SU-DHL-6 (cell line): ENCODE results near the gene NINJ2.
A peak's percentile ranks its signal among the peaks of the same experiment; 100 is the strongest.

Source experiments
- H2AFZ ChIP-seq: fragments of 200-600 bp; sonication (generic); 2 replicates; pipeline ENCODE4 v1.6.1; 2014; ENCODE audit warnings: low read depth, mild to moderate bottlenecking, moderate library complexity, mixed read lengths, antibody characterized with exemption, low read length; ENCODE audit not compliant: severe bottlenecking
- H3F3A ChIP-seq: fragments of 200-600 bp; shearing (Covaris generic); 2 replicates; pipeline ENCODE4 v1.6.0; 2016; ENCODE audit warnings: antibody characterized with exemption, mild to moderate bottlenecking; ENCODE audit not compliant: insufficient read depth
- H3K27ac ChIP-seq: fragments of 200-600 bp; sonication (generic); 2 replicates; pipeline ENCODE4 v1.5.1; 2016; ENCODE audit warnings: low read depth, mild to moderate bottlenecking, low read length, moderate library complexity, mixed read lengths
- H3K27me3 ChIP-seq: fragments of 200-600 bp; sonication (generic), shearing (Covaris generic); 2 replicates; pipeline ENCODE4 v1.6.0; 2014; ENCODE audit warnings: mild to moderate bottlenecking, low read length
- H3K36me3 ChIP-seq: fragments of 200-600 bp; sonication (generic); 2 replicates; pipeline ENCODE4 v1.6.1; 2014; ENCODE audit warnings: mild to moderate bottlenecking, low read length, mixed read lengths
- H3K4me2 ChIP-seq: fragments of 300-600, 200-600 bp; shearing (Covaris generic), sonication (generic); 2 replicates; pipeline ENCODE4 v1.6.0; 2014; ENCODE audit warnings: low read length, low read depth, mild to moderate bottlenecking; ENCODE audit not compliant: poor library complexity, severe bottlenecking
- H3K4me3 ChIP-seq: fragments of 200-600 bp; sonication (generic); 2 replicates; pipeline ENCODE4 v1.5.1; 2014; ENCODE audit warnings: antibody characterized with exemption, low read length, mild to moderate bottlenecking, mixed read lengths; ENCODE audit not compliant: insufficient read depth, poor library complexity, severe bottlenecking
- H3K79me2 ChIP-seq: fragments of 200-600 bp; sonication (generic); 2 replicates; pipeline ENCODE4 v1.6.1; 2014; ENCODE audit warnings: mild to moderate bottlenecking, low read length, moderate library complexity; ENCODE audit not compliant: insufficient read depth
- H3K9ac ChIP-seq: fragments of 200-600 bp; sonication (generic); 2 replicates; pipeline ENCODE4 v1.7.0; 2014; ENCODE audit warnings: mild to moderate bottlenecking, low read length
- H3K9me2 ChIP-seq: fragments of 200-600 bp; sonication (generic); replicated peaks from 2 replicates; pipeline ENCODE4 v1.6.1; 2014; ENCODE audit warnings: low read length; ENCODE audit not compliant: insufficient read depth
- H3K9me3 ChIP-seq: fragments of 200-600 bp; sonication (generic); 2 replicates; pipeline ENCODE4 v1.6.1; 2014; ENCODE audit warnings: low read length, mixed read lengths; ENCODE audit not compliant: insufficient read depth
- H4K20me1 ChIP-seq: fragments of 200-600 bp; sonication (generic); 2 replicates; pipeline ENCODE4 v1.6.1; 2014; ENCODE audit warnings: low read depth, mild to moderate bottlenecking, antibody characterized with exemption, low read length, moderate library complexity, mixed read lengths
- EZH2phosphoT487 ChIP-seq: fragments of 200-600 bp; sonication (generic), shearing (Covaris generic); conservative IDR thresholded peaks from 2 replicates; pipeline ENCODE4 v1.6.1; 2018; ENCODE audit warnings: mild to moderate bottlenecking, antibody characterized with exemption, low read length, moderate library complexity, mixed read lengths
- TF ChIP-seq, protein P1 (sequence below): fragments of 200-600 bp; sonication (generic); IDR thresholded peaks from one replicate; pipeline ENCODE4 v1.5.1; 2017; ENCODE audit warnings: antibody characterized with exemption, mild to moderate bottlenecking, low read length, moderate library complexity; ENCODE audit not compliant: insufficient read depth, poor library complexity, severe bottlenecking

The NINJ2 gene

DNA sequence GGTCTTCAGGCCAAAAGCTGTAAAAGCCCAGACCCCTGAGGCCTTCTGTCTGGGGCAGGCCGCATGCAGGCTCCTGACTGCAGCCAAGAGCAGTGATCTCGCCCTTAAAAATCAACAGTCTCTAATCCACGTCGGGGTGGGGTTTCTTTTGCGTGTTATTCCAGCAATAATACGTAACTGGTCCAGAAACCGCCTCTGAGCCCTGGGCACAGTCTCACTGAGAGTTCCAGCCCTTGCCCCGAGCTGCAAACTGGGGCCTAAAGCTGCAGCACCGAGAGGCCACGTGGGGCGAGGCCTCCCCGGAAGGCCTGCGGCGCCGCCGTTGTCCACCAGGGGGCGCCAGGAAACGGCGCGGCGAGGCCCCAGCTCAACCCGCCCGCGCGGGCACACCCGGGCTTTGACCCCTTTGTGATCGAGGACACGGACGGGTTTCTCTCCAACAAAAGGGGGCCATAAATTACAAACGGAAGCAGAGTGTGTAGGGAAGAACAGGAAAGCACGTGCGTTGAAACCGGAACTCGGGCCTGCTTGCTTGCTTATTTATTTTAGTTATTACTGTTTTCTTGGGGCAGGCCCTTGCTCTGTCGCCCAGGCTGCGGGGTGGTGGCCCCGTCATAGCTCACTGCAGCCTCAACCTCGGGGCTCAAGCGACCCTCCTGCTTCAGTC is 87.2 kb downstream of the NINJ2 start:
- no peaks in the 10 kb centered on the region for H3K9me2 ChIP-seq
- no peak overlapping the region for H3K4me3 ChIP-seq
- peak overlapping the region; percentile 33 for H3K4me2 ChIP-seq
- H2AFZ ChIP-seq, result peak overlapping the region; percentile 97
- H3K27ac ChIP-seq, result no peak overlapping the region
- H3F3A ChIP-seq, result no peaks in the 10 kb centered on the region
- no peaks in the 10 kb centered on the region for H4K20me1 ChIP-seq
- TF ChIP-seq, protein P1, sequence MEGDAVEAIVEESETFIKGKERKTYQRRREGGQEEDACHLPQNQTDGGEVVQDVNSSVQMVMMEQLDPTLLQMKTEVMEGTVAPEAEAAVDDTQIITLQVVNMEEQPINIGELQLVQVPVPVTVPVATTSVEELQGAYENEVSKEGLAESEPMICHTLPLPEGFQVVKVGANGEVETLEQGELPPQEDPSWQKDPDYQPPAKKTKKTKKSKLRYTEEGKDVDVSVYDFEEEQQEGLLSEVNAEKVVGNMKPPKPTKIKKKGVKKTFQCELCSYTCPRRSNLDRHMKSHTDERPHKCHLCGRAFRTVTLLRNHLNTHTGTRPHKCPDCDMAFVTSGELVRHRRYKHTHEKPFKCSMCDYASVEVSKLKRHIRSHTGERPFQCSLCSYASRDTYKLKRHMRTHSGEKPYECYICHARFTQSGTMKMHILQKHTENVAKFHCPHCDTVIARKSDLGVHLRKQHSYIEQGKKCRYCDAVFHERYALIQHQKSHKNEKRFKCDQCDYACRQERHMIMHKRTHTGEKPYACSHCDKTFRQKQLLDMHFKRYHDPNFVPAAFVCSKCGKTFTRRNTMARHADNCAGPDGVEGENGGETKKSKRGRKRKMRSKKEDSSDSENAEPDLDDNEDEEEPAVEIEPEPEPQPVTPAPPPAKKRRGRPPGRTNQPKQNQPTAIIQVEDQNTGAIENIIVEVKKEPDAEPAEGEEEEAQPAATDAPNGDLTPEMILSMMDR, result peak; percentile 98
- no peak for TF ChIP-seq EZH2phosphoT487
- H3K9ac ChIP-seq, result peak overlapping the region; percentile 46
- no peaks in the 10 kb centered on the region for H3K9me3 ChIP-seq
- no peaks in the 10 kb centered on the region for H3K27me3 ChIP-seq
- no peaks in the 10 kb centered on the region for H3K79me2 ChIP-seq
- H3K36me3 ChIP-seq, result no peaks in the 10 kb centered on the region

DNA sequence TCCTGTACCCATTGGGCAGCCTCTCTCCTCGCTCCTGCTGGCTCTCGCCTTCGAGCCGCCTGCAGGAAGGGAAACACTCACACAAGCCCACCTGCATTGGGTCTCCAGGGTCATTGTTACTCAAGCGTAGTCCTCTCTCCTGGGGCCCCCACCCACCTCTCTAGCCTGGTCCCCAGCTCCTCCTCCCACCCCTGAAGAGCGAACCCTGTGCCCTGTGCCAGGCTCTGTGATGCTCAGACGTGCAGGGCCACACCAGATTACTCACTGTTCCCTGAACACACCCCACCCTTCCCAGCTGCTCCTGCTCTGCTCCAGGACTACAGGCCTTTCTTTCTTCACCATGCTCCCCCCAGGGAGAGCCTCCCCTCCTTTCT is 88.1 kb downstream of the NINJ2 start:
- no peak overlapping the region for H3K27ac ChIP-seq
- peak overlapping the region; percentile 97 for H2AFZ ChIP-seq

DNA sequence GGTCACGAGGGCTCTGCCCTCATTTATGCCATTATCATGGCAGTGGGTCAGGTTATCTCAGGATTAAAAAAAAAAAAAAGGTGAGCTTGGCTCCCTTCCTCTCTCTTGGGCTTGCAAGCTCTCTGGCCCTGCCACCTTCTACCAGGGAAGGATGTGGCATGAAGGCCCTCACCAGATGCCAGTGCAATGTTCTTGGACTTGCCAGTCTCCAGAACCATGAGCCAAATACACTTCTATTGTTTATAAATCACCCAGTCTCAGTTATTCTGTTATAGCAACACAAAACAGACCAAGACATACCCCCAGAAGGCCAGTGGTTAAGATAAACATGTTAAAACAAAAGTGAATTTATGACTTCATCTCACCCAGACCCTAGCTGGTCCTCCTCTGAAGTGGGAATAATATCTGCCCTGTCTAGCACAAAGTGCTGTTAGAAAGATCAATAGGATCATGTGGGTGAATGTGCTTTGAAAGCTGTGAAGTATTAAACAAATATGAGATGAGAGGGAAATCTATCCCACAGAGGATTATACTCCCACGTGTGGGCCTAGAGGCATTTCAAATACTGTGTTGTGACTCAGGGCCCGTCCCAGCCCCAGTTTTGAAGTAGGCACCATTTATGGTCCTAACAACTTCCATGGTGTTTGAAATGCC is 88.6 kb downstream of the NINJ2 start:
- Histone ChIP-seq H3K9me2 (no peaks in the 10 kb centered on the region), H3K4me2 (no peak overlapping the region), H3K79me2 (no peaks in the 10 kb centered on the region), H3K36me3 (no peaks in the 10 kb centered on the region), H3K4me3 (no peak overlapping the region), H2AFZ (no peak overlapping the region), H4K20me1 (no peaks in the 10 kb centered on the region), H3K9me3 (no peaks in the 10 kb centered on the region), H3K27me3 (no peaks in the 10 kb centered on the region), H3K9ac (no peak overlapping the region), H3K27ac (no peak overlapping the region), H3F3A (no peaks in the 10 kb centered on the region)
- TF ChIP-seq, protein P1, result no peak

More for the DNA sequence above, 88.1 kb downstream of the NINJ2 start:
- Histone ChIP-seq H3K9me2 (no peaks in the 10 kb centered on the region), H3K9ac (no peak overlapping the region), H3K27me3 (no peaks in the 10 kb centered on the region), H3F3A (no peaks in the 10 kb centered on the region), H3K9me3 (no peaks in the 10 kb centered on the region), H4K20me1 (no peaks in the 10 kb centered on the region), H3K4me2 (no peak overlapping the region), H3K4me3 (no peak overlapping the region), H3K79me2 (no peaks in the 10 kb centered on the region), H3K36me3 (no peaks in the 10 kb centered on the region)
- TF ChIP-seq, protein P1, result no peak
- TF ChIP-seq EZH2phosphoT487, result no peak
